ENCODE data around the gene FSCN2. TPM values are rescaled to one million over a fixed set of nuclear protein-coding genes. Genes with fewer than 3 reads are reported as not detected.

The FSCN2 gene
- total and polyA plus RNA-seq, 5 donors from 2014 or later, result 0.17 to 0.74 TPM; not detected in 3

DNA sequence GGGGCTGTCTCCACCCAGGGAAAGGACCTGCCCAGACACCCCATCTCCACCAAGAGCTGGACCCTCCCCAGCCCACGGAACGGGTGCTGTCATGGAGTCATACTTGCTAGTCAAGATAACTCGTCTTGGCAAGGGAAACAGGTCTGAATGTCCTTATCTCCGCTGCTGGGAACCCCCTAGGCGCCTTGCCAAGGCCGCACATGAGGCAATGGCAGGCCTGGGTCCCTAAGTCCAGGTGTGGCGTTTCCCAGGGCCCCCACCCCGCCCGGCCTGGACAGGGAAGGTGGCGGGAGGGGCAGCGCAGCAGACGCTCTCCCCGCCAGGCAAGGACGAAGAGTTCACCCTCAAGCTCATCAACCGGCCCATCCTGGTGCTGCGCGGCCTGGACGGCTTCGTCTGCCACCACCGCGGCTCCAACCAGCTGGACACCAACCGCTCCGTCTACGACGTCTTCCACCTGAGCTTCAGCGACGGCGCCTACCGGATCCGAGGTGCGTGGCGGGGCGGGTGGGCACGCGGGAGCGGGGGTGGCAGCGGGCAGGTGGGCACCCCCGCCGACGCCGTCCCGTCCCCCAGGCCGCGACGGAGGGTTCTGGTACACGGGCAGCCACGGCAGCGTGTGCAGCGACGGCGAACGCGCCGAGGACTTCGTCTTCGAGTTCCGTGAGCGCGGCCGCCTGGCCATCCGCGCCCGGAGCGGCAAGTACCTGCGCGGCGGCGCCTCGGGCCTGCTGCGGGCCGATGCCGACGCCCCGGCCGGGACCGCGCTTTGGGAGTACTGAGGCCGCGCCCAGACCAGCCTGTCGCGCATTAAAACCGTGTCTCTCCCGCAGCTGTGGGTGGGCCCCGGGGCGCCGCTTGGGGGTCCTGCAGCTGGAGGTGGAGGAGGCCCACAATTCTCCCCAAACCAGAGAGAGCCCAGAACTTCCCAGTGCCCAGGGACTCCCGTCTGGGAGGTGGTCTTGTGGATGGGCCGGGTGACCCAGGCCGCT, 8.4 kb downstream of the FSCN2 start:
- Histone ChIP-seq H3K4me3 (ENCODE audit: low read depth, low read length) (no peak overlapping the region), H3K36me3 (ENCODE audit: control insufficient read depth, insufficient read depth, low read length) (peaks cover 4% of the 10 kb centered on the region), H3K27ac (ENCODE audit: insufficient read depth, low read length, poor library complexity, severe bottlenecking) (no peak overlapping the region), H3K9me3 (ENCODE audit: control insufficient read depth in 2 of 2, low read length in 2 of 2) (no peaks in the 10 kb centered on the region), H3K4me1 (ENCODE audit: control insufficient read depth, insufficient read depth, low read length, poor library complexity, severe bottlenecking) (peaks cover 11% of the 10 kb centered on the region), H3K27me3 (ENCODE audit: control insufficient read depth, insufficient read depth, low read length) (peaks cover 3% of the 10 kb centered on the region)
- Mint-ChIP-seq H3K27me3 (peaks cover 16% of the 10 kb centered on the region), H3K4me3 (no peak overlapping the region), H3K9me3 (no peaks in the 10 kb centered on the region), H3K27ac (no peak overlapping the region), H3K4me1 (no peaks in the 10 kb centered on the region), H3K36me3 (peaks cover 8% of the 10 kb centered on the region)
- ATAC-seq (ENCODE audit: low read depth in 2 of 2), result no peak
- DNase-seq, result no peak

DNA sequence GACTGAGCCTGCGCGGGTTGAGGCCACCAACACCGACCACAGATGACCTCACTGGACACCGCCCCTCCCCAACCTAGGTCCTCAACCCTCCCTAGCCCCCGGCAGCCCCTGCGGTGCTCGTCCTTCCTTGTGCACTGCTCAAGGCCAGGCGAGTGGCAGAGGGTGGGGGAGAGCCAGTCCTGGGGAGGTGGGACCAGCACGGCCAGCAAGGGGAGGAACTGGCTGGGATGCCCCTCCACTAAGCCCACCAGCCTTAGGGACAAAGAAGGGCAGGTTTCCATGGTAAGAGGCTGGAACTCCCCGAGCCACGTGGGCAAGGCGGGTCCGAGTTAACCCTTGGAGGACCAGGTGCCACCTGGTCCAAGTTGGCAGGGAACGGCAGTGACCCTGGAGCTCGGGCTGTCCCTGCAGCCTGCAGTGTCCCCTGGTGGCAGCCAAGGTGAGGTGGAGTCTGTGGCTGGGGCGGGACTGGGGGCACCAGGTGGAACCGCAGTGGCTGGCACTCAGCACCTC, 9.2 kb downstream of the FSCN2 start:
- DNase-seq, result peak in 1 of 3 donors; percentile 40

DNA sequence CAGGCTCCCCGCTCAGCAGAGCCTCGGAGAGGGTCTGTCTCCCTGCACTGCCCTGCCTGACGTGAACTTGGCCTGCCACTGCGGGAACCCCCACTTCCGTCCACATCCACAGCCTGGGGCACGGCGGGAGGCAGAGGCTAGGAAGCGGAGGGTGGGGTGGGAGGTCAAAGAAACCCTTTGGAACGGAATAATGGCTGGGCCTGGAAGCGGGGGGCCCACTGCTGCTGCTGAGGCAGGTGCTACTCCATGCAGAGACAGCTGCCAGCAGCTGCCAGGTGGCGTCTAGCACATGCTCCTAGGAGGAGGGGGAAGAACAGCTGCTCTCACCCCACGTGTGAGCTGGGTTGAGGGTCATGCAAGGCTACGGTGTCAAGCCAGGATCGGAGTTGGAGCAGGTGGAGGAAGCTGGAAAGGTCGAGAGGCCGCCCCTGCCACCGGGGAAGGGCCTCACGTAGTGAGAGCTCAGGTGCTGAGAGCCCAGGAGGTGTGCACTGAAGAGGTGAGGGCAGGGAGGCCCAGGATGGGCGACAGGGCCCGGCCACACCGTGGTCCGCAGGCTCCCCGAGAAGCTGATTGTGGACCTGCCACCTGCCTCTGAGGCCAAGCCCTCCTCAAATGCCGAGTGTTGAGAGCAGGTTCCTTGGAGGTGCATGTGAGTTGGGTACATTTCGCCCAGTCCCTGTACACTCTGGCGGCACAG, 9.8 kb downstream of the FSCN2 start:
- H3K27me3 Mint-ChIP-seq, result peaks cover 16% of the 10 kb centered on the region
- peaks cover 9% of the 10 kb centered on the region for H3K36me3 Mint-ChIP-seq
- no peaks in the 10 kb centered on the region for H3K4me1 Mint-ChIP-seq
- DNase-seq, result no peak
- no peaks in the 10 kb centered on the region for H3K9me3 Mint-ChIP-seq
- Histone ChIP-seq H3K27ac (ENCODE audit: insufficient read depth, low read length, poor library complexity, severe bottlenecking) (no peak overlapping the region), H3K4me3 (ENCODE audit: low read depth, low read length) (no peak overlapping the region), H3K27me3 (ENCODE audit: control insufficient read depth, insufficient read depth, low read length) (peaks cover 3% of the 10 kb centered on the region), H3K9me3 (ENCODE audit: control insufficient read depth in 2 of 2, low read length in 2 of 2) (no peaks in the 10 kb centered on the region), H3K36me3 (ENCODE audit: control insufficient read depth, insufficient read depth, low read length) (peaks cover 4% of the 10 kb centered on the region), H3K4me1 (ENCODE audit: control insufficient read depth, insufficient read depth, low read length, poor library complexity, severe bottlenecking) (peaks cover 11% of the 10 kb centered on the region)
- H3K4me3 Mint-ChIP-seq, result peak overlapping the region in 1 of 4 donors; percentile 27
- ATAC-seq (ENCODE audit: low read depth in 2 of 2), result no peak
- H3K27ac Mint-ChIP-seq, result peak overlapping the region in 1 of 3 donors; percentile 67

More for the DNA sequence above, 9.2 kb downstream of the FSCN2 start:
- Mint-ChIP-seq H3K4me3 (no peak overlapping the region), H3K9me3 (no peaks in the 10 kb centered on the region), H3K4me1 (no peaks in the 10 kb centered on the region), H3K27me3 (peaks cover 16% of the 10 kb centered on the region), H3K27ac (no peak overlapping the region), H3K36me3 (peaks cover 9% of the 10 kb centered on the region)
- H3K27ac ChIP-seq (ENCODE audit: insufficient read depth, low read length, poor library complexity, severe bottlenecking), result no peak overlapping the region
- peaks cover 11% of the 10 kb centered on the region for H3K4me1 ChIP-seq (ENCODE audit: control insufficient read depth, insufficient read depth, low read length, poor library complexity, severe bottlenecking)
- no peaks in the 10 kb centered on the region for H3K9me3 ChIP-seq (ENCODE audit: control insufficient read depth in 2 of 2, low read length in 2 of 2)
- peaks cover 4% of the 10 kb centered on the region for H3K36me3 ChIP-seq (ENCODE audit: control insufficient read depth, insufficient read depth, low read length)
- H3K4me3 ChIP-seq (ENCODE audit: low read depth, low read length), result no peak overlapping the region
- ATAC-seq (ENCODE audit: low read depth in 2 of 2), result peak; percentile 45 to 51
- H3K27me3 ChIP-seq (ENCODE audit: control insufficient read depth, insufficient read depth, low read length), result peaks cover 3% of the 10 kb centered on the region

DNA sequence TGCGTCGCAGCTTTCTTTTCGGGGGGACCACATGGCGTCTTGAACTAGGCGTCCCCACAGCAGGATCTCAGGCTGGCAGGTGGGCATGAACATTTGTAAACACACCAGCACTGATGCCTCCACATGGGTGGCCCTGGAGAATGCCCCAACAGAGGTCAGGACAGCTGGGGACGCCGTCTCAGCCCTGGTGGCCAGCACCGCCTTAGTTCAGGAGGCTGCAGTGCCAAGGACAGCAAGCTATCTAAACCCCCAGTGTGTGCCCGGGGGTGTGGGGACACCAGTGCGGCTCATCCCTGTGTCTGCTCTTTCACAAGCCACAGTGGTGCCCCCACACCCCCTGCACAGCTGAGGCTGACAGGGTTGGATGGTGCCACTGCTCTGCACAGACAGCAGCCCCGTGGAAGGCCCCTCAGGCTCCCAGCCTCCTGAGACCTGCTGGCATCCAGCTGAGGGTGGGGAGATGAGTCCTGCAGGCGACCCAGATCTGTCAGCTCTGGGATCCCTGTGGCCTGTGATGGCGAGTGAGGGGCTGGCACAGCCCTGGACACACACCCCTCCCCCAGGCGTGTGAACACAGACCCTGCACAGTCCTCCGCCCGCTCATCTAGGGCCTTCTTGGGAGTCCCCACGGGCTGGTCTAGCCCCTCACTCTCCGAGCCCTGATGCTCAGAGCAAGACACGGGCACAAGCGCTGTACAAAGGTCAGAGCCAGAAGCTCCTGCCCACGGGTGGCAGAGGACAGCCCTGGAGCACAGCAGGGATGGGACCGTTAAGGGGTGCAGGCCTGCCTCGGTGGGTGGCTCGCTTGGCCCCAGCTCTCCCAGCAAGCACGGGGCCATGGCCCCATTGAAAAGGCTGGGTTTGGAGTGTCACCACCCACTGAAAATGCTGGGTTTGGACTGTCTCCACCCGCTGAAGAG, 10.7 kb downstream of the FSCN2 start:
- no peak overlapping the region for H3K27ac Mint-ChIP-seq

DNA sequence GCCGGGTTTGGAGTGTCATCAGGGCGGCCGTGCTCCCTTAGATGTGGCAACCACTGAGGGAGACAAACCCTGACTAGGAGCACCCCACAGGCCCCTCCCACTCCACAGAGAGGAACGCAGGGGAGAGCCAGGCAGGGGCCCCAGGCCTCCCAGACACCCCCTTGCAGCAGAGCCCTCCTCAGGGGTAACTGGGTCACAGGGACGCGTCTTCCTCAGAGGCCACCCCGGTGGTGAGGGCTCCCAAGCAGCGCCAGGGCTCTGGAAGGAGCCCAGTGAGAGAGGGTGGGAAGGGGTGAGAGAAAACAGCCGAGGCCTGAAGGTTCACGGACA, 11.4 kb downstream of the FSCN2 start:
- H3K27ac ChIP-seq (ENCODE audit: insufficient read depth, low read length, poor library complexity, severe bottlenecking), result no peak overlapping the region
- H3K4me1 Mint-ChIP-seq, result no peaks in the 10 kb centered on the region
- no peak for ATAC-seq (ENCODE audit: low read depth in 2 of 2)
- no peak overlapping the region for H3K4me3 ChIP-seq (ENCODE audit: low read depth, low read length)
- peaks cover 1% of the 10 kb centered on the region for H3K27me3 ChIP-seq (ENCODE audit: control insufficient read depth, insufficient read depth, low read length)
- H3K27ac Mint-ChIP-seq, result no peak overlapping the region
- no peaks in the 10 kb centered on the region for H3K9me3 Mint-ChIP-seq
- peaks cover 10% of the 10 kb centered on the region for H3K36me3 ChIP-seq (ENCODE audit: control insufficient read depth, insufficient read depth, low read length)
- peaks cover 9% of the 10 kb centered on the region for H3K36me3 Mint-ChIP-seq
- H3K9me3 ChIP-seq (ENCODE audit: control insufficient read depth in 2 of 2, low read length in 2 of 2), result no peaks in the 10 kb centered on the region
- H3K27me3 Mint-ChIP-seq, result peaks cover 13% of the 10 kb centered on the region
- no peak overlapping the region for H3K4me3 Mint-ChIP-seq
- no peak for DNase-seq
- peaks cover 11% of the 10 kb centered on the region for H3K4me1 ChIP-seq (ENCODE audit: control insufficient read depth, insufficient read depth, low read length, poor library complexity, severe bottlenecking)

More for the DNA sequence above, 10.7 kb downstream of the FSCN2 start:
- DNase-seq, result no peak
- no peak overlapping the region for H3K27ac ChIP-seq (ENCODE audit: insufficient read depth, low read length, poor library complexity, severe bottlenecking)
- H3K9me3 ChIP-seq (ENCODE audit: control insufficient read depth in 2 of 2, low read length in 2 of 2), result no peaks in the 10 kb centered on the region
- peaks cover 10% of the 10 kb centered on the region for H3K36me3 ChIP-seq (ENCODE audit: control insufficient read depth, insufficient read depth, low read length)
- Mint-ChIP-seq H3K4me1 (no peaks in the 10 kb centered on the region), H3K36me3 (peaks cover 9% of the 10 kb centered on the region), H3K27me3 (peaks cover 16% of the 10 kb centered on the region), H3K9me3 (no peaks in the 10 kb centered on the region), H3K4me3 (no peak overlapping the region)
- peaks cover 3% of the 10 kb centered on the region for H3K27me3 ChIP-seq (ENCODE audit: control insufficient read depth, insufficient read depth, low read length)
- no peak overlapping the region for H3K4me3 ChIP-seq (ENCODE audit: low read depth, low read length)
- H3K4me1 ChIP-seq (ENCODE audit: control insufficient read depth, insufficient read depth, low read length, poor library complexity, severe bottlenecking), result peaks cover 11% of the 10 kb centered on the region
- no peak for ATAC-seq (ENCODE audit: low read depth in 2 of 2)

DNA sequence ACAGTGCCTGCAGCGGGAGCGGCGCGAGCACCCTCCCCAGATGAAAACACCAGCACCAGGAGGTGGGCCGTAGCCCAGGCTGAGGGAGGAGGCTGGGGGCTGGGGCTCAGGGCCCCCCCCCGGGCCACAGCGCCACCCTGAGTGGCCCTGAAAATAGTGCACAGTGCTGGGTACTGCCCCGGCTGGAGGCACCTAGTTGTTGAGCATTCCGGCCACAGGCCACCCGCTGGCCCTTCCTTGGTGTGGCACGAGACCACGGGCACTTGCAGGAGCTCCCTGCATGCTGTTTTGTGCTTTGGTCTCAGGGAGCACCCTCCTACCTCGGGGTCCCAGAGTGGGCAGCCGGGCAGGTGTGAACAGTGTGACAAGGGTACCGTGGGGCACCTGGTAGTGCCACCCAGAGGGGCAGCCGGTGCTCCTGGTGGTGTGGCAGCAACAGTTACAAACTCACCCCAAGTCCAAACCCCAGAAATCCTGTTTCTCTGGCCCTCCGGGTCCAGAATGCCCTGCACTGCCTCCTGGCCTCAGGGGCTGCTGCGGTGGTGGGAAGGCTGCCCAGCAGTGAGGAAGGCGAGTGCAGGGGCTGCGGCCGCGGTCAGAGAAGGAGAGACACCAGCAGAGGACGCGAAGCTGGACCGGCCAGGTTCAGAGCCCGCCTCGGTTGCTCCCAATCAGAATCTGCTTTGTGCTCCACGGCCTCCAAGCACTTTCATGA, 11.9 kb downstream of the FSCN2 start:
- no peak overlapping the region for H3K27ac Mint-ChIP-seq
- no peak for ATAC-seq (ENCODE audit: low read depth in 2 of 2)
- no peaks in the 10 kb centered on the region for H3K9me3 Mint-ChIP-seq
- no peaks in the 10 kb centered on the region for H3K4me1 Mint-ChIP-seq
- Histone ChIP-seq H3K9me3 (ENCODE audit: control insufficient read depth in 2 of 2, low read length in 2 of 2) (no peaks in the 10 kb centered on the region), H3K27me3 (ENCODE audit: control insufficient read depth, insufficient read depth, low read length) (no peaks in the 10 kb centered on the region), H3K36me3 (ENCODE audit: control insufficient read depth, insufficient read depth, low read length) (peaks cover 10% of the 10 kb centered on the region), H3K4me1 (ENCODE audit: control insufficient read depth, insufficient read depth, low read length, poor library complexity, severe bottlenecking) (peaks cover 11% of the 10 kb centered on the region), H3K4me3 (ENCODE audit: low read depth, low read length) (no peak overlapping the region), H3K27ac (ENCODE audit: insufficient read depth, low read length, poor library complexity, severe bottlenecking) (no peak overlapping the region)
- H3K4me3 Mint-ChIP-seq, result no peak overlapping the region
- H3K27me3 Mint-ChIP-seq, result peaks cover 11% of the 10 kb centered on the region
- DNase-seq, result no peak
- H3K36me3 Mint-ChIP-seq, result peaks cover 9% of the 10 kb centered on the region

DNA sequence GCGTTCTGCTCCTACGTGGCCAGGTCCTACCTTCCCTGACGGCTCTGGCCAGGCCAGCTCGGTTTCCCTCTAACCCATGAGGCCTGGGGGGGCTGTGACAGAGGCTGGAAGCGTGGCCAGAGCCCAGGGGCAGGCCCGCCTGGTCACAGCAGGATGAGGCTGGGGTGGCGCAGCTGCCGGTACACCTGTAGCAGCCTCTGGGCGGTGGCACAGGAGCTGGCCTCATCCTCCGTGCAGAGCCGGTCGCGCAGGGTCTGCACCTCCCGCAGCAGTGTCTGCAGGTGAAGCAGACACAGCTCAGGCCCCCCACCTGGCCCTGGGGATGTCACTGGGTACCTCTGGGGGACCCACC, 12.5 kb downstream of the FSCN2 start:
- H3K4me3 ChIP-seq (ENCODE audit: low read depth, low read length), result no peak overlapping the region
- DNase-seq (no peak), ATAC-seq (ENCODE audit: low read depth in 2 of 2) (no peak)
- peaks cover 10% of the 10 kb centered on the region for H3K36me3 ChIP-seq (ENCODE audit: control insufficient read depth, insufficient read depth, low read length)
- peaks cover 9% of the 10 kb centered on the region for H3K36me3 Mint-ChIP-seq
- H3K9me3 ChIP-seq (ENCODE audit: control insufficient read depth in 2 of 2, low read length in 2 of 2), result no peaks in the 10 kb centered on the region
- H3K4me1 Mint-ChIP-seq, result no peaks in the 10 kb centered on the region
- no peak overlapping the region for H3K27ac ChIP-seq (ENCODE audit: insufficient read depth, low read length, poor library complexity, severe bottlenecking)
- peaks cover 11% of the 10 kb centered on the region for H3K4me1 ChIP-seq (ENCODE audit: control insufficient read depth, insufficient read depth, low read length, poor library complexity, severe bottlenecking)
- H3K27me3 Mint-ChIP-seq, result peaks cover 11% of the 10 kb centered on the region
- no peak overlapping the region for H3K4me3 Mint-ChIP-seq
- H3K9me3 Mint-ChIP-seq, result no peaks in the 10 kb centered on the region
- H3K27me3 ChIP-seq (ENCODE audit: control insufficient read depth, insufficient read depth, low read length), result no peaks in the 10 kb centered on the region
- H3K27ac Mint-ChIP-seq, result no peak overlapping the region
